OCI-LY1 (cell line): ENCODE results near the gene DENND1B.

ENCODE experiments used
- H2AFZ ChIP-seq: fragments of 200-600 bp; sonication (generic), shearing (Covaris generic); 2 replicates; pipeline ENCODE4 v1.6.0; 2014; ENCODE audit warnings: antibody characterized with exemption, mild to moderate bottlenecking, low read length
- H3F3A ChIP-seq: fragments of 200-600 bp; sonication (generic), shearing (Covaris generic); 2 replicates; pipeline ENCODE4 v1.6.0; 2014; ENCODE audit warnings: mild to moderate bottlenecking, antibody characterized with exemption, low read length, moderate library complexity; ENCODE audit not compliant: insufficient read depth
- H3K27ac ChIP-seq: fragments of 200-600 bp; sonication (generic); 2 replicates; pipeline ENCODE4 v1.5.1; 2014; ENCODE audit warnings: low read length, mixed run types, mild to moderate bottlenecking, low read depth; ENCODE audit not compliant: poor library complexity, severe bottlenecking
- H3K27me3 ChIP-seq: fragments of 200-600 bp; sonication (generic); 2 replicates; pipeline ENCODE4 v1.6.0; 2014; ENCODE audit warnings: antibody characterized with exemption, mild to moderate bottlenecking, low read length, moderate library complexity; ENCODE audit not compliant: insufficient read depth
- H3K36me3 ChIP-seq: fragments of 200-600 bp; sonication (generic); 2 replicates; pipeline ENCODE4 v1.6.1; 2014; ENCODE audit warnings: mild to moderate bottlenecking, antibody characterized with exemption, low read length, moderate library complexity, mixed read lengths; ENCODE audit not compliant: insufficient read depth
- H3K4me1 ChIP-seq: fragments of 200-600 bp; sonication (generic); 2 replicates; pipeline ENCODE4 v1.5.1; 2014; ENCODE audit warnings: mild to moderate bottlenecking, low read length, moderate library complexity; ENCODE audit not compliant: insufficient read depth, severe bottlenecking
- H3K4me2 ChIP-seq: fragments of 200-600 bp; sonication (generic), shearing (Covaris generic); 2 replicates; pipeline ENCODE4 v1.6.1; 2014; ENCODE audit warnings: low read length
- H3K4me3 ChIP-seq: fragments of 200-600 bp; sonication (generic); 2 replicates; pipeline ENCODE4 v1.5.1; 2014; ENCODE audit warnings: low read length, low read depth, mild to moderate bottlenecking, mixed read lengths; ENCODE audit not compliant: poor library complexity, severe bottlenecking
- H3K79me2 ChIP-seq: fragments of 200-600 bp; shearing (Covaris generic); 2 replicates; pipeline ENCODE4 v1.6.1; 2016; ENCODE audit warnings: mixed run types, low read length, mixed read lengths; ENCODE audit not compliant: insufficient read depth
- H3K9ac ChIP-seq: fragments of 200-600 bp; sonication (generic), shearing (Covaris generic); 2 replicates; pipeline ENCODE4 v1.6.1; 2014; ENCODE audit warnings: mild to moderate bottlenecking, low read length, mixed read lengths
- H3K9me2 ChIP-seq: fragments of 200-600 bp; sonication (generic), shearing (Covaris generic); 2 replicates; pipeline ENCODE4 v1.6.1; 2014; ENCODE audit warnings: low read depth, mild to moderate bottlenecking, low read length, mixed read lengths
- H3K9me3 ChIP-seq: fragments of 200-600 bp; shearing (Covaris generic); 2 replicates; pipeline ENCODE4 v1.6.1; 2014; ENCODE audit warnings: low read length, mixed read lengths
- H4K20me1 ChIP-seq: fragments of 200-600 bp; sonication (generic), shearing (Covaris generic); 2 replicates; pipeline ENCODE4 v1.6.0; 2016; ENCODE audit warnings: mild to moderate bottlenecking, low read length; ENCODE audit not compliant: insufficient read depth
- CTCF ChIP-seq: fragments of 200-600 bp; sonication (generic), shearing (Covaris generic); IDR thresholded peaks from 2 replicates; pipeline ENCODE4 v1.5.1; 2017; ENCODE audit warnings: mild to moderate bottlenecking, antibody characterized with exemption, low read length, moderate library complexity, mixed read lengths
- EZH2 ChIP-seq: fragments of 200-600 bp; sonication (generic), shearing (Covaris generic); IDR thresholded peaks from 2 replicates; pipeline ENCODE4 v1.8.0; 2017; ENCODE audit warnings: borderline replicate concordance, mixed run types, mild to moderate bottlenecking, antibody characterized with exemption, low read length, moderate library complexity, mixed read lengths

DENND1B gene

GRCh38 chr1:197541411-197541810, 233.9 kb downstream of the DENND1B start:
- no peak for TF ChIP-seq EZH2
- no peak for TF ChIP-seq CTCF
- no peak overlapping the region for H3K9ac ChIP-seq
- H3K4me1 ChIP-seq = no peaks in the 10 kb centered on the region
- no peaks in the 10 kb centered on the region for H3K9me2 ChIP-seq
- H3K27me3 ChIP-seq = no peaks in the 10 kb centered on the region
- no peak overlapping the region for H3K4me2 ChIP-seq
- no peaks in the 10 kb centered on the region for H3F3A ChIP-seq
- H3K9me3 ChIP-seq = no peaks in the 10 kb centered on the region
- H3K79me2 ChIP-seq = no peaks in the 10 kb centered on the region
- no peak overlapping the region for H2AFZ ChIP-seq
- no peaks in the 10 kb centered on the region for H3K36me3 ChIP-seq
- H3K27ac ChIP-seq = no peak overlapping the region
- no peaks in the 10 kb centered on the region for H4K20me1 ChIP-seq
- no peak overlapping the region for H3K4me3 ChIP-seq

DNA sequence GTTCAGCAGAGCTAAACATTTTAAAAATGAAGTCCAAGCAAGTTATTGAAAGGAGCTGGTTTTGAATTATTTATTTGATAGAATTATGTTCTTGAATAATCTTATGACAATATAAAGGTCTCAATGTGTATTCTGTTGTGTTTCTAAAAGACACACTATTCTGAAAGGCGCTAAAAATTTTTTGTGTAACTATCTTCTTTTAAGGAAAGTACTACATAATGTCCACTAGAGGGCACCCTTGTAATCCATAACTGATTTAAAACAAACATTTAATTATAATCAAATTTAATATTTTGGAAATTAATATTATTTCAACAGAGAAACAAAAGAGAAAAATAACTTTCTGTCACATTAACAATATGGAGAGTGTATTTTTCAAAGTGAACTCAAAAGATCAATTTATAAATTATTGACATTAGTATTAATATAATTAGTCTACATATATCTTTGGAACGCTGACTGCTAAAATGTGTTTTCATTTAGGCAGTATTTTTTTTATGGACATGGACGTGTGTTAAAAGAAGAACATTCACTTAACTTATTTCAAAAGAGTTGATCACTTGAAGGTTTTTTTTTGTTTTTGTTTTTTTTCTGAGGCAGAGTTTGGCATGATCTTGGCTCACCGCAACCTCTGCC, 248.4 kb downstream of the DENND1B start:
- Histone ChIP-seq H3K36me3 (no peaks in the 10 kb centered on the region), H3K4me3 (no peak overlapping the region), H3K9me3 (no peaks in the 10 kb centered on the region), H3K4me2 (no peak overlapping the region), H3K79me2 (no peaks in the 10 kb centered on the region), H3K27ac (no peak overlapping the region), H3F3A (peaks cover 3% of the 10 kb centered on the region; the same call in 1 of the 2 replicates), H3K4me1 (no peaks in the 10 kb centered on the region), H3K27me3 (no peaks in the 10 kb centered on the region), H3K9me2 (no peaks in the 10 kb centered on the region), H4K20me1 (no peaks in the 10 kb centered on the region), H2AFZ (no peak overlapping the region), H3K9ac (no peak overlapping the region)
- TF ChIP-seq CTCF (peak; percentile 33), EZH2 (no peak)

- no peaks in the 10 kb centered on the region for H4K20me1 ChIP-seq
- H3K4me2 ChIP-seq = no peak overlapping the region
- H3K36me3 ChIP-seq = no peaks in the 10 kb centered on the region
- H2AFZ ChIP-seq = no peak overlapping the region
- TF ChIP-seq CTCF (peak; percentile 77), EZH2 (no peak)
- H3K4me1 ChIP-seq = no peaks in the 10 kb centered on the region
- no peak overlapping the region for H3K9ac ChIP-seq
- H3K79me2 ChIP-seq = no peaks in the 10 kb centered on the region
- no peaks in the 10 kb centered on the region for H3K9me3 ChIP-seq
- no peak overlapping the region for H3K4me3 ChIP-seq
- H3K27me3 ChIP-seq = no peaks in the 10 kb centered on the region
- H3K27ac ChIP-seq = no peak overlapping the region
- H3F3A ChIP-seq = no peaks in the 10 kb centered on the region
- no peaks in the 10 kb centered on the region for H3K9me2 ChIP-seq
Observed at GRCh38 chr1:197521118-197521739, 254.1 kb downstream of the DENND1B start.
